ENCODE results near the gene PTPN20.
A peak's percentile ranks its signal among the peaks of the same experiment; 100 is the strongest.

The PTPN20 gene

DNA sequence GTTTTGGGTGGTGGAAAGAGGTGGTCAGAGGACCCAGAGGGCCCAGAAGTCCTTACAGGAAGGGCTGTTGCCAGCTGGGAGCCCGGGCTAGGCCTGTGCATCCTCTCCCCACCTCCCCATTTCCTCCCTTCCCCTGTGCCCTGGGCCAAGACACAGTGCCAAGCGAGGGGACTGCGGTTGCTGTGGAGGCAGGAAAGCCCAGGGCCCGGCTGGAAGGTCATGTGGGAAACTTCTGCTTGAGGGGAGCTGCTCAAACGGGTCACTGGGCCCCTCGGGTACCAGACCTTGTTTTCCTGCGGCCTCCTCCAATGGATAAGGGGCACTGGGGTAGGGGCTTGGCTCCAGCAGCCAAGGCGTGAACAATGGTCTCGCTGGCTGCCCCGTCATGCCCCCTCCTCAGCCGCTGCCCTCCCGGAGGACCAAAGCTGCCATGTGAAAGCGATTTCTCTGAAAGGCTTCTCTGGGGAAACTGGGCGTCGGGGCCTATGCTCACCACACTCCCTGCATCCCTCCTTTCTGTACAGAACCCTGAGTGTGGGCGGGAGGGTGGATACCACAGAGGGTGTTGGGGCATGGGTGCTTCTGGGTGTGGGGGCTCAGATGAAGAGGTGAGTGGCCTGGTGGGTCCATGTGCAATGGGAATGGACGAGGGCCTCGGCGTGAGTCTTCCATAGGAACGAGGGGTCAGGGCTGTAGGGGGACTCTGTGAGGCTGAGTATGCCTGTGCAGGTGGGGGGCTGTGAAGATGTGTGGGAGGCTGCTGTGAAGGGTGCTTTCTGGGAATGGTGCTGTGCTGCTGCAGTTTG is 135.3 kb downstream of the PTPN20 start:
- TF ChIP-seq, protein P1, sequence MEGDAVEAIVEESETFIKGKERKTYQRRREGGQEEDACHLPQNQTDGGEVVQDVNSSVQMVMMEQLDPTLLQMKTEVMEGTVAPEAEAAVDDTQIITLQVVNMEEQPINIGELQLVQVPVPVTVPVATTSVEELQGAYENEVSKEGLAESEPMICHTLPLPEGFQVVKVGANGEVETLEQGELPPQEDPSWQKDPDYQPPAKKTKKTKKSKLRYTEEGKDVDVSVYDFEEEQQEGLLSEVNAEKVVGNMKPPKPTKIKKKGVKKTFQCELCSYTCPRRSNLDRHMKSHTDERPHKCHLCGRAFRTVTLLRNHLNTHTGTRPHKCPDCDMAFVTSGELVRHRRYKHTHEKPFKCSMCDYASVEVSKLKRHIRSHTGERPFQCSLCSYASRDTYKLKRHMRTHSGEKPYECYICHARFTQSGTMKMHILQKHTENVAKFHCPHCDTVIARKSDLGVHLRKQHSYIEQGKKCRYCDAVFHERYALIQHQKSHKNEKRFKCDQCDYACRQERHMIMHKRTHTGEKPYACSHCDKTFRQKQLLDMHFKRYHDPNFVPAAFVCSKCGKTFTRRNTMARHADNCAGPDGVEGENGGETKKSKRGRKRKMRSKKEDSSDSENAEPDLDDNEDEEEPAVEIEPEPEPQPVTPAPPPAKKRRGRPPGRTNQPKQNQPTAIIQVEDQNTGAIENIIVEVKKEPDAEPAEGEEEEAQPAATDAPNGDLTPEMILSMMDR (IDR thresholded peaks at IDR 0.05; ENCODE audit: insufficient read depth, missing control alignments), result no peak
- FAIRE-seq, result no peak
- DNase-seq (ENCODE audit: insufficient read length, low spot score), result no peak

DNA sequence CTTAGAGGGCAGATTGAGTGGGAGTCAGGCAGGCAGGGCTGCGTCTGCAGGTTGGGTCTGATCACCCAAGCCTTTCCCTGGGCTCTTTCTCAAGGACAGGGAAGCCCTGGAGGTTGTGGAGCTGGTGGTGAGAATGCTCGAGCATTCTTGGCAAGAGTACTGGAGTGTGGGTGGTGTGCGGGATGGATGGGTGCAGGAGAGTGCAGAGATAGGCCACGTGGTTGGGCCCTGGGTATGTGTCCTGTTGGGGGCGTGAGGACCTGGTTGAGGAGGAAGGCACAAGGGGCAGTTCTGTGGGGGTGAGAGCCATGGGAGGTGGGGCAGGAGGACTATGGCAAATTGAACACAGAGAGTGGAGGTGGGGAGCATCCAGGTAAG is 135.9 kb downstream of the PTPN20 start:
- DNase-seq (ENCODE audit: insufficient read length, low spot score) (no peak), FAIRE-seq (no peak)
- TF ChIP-seq, protein P1 (IDR thresholded peaks at IDR 0.05; ENCODE audit: insufficient read depth, missing control alignments), result no peak

DNA sequence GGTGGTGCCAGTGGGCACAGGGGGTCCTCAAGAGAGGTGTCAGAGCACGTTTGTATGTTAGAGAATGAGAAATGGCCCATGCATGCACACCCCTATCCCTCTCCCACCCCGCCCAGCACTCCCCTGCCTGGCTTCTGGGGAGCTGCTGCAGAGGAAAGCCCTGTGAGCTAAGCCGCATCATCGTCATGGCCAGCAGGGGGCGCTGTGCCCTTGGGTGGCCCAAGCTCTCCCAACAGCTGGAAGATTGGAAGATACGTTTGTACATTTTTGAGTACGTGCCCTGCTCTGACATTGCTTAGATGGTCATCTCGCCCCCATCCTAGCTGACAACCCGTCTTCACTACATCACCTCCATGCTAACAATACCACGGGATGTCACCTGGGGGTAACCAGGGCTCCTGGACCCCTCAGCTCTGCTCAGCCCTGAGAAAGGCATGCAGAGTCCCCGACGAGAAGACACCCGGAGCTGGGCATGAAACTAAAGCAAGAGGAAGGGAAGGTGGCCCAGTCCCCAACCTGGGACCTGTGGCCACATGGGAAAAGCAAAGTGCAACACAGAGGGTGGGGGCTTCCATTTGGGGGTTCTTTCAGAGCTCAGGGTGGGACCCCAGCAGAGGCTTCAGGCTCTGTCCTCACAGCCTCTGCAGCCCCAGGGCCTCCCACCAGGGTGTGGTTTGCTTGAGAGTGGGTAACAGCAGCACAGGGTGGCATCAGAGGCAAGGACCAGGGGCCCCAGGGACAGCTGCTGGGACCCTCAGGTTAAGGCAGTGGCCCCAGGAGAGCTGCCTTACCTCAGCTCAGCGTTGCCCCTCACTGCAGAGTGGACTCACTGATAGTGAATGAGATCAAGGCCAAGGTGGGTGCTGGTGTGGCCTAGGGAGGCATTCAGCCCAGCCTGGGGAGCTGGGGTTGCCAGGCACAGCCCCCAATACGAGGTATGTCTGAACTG is 136.6 kb downstream of the PTPN20 start:
- DNase-seq (ENCODE audit: insufficient read length, low spot score), result peak; percentile 75
- TF ChIP-seq, protein P1 (IDR thresholded peaks at IDR 0.05; ENCODE audit: insufficient read depth, missing control alignments), result peak; percentile 91
- FAIRE-seq, result no peak

DNA sequence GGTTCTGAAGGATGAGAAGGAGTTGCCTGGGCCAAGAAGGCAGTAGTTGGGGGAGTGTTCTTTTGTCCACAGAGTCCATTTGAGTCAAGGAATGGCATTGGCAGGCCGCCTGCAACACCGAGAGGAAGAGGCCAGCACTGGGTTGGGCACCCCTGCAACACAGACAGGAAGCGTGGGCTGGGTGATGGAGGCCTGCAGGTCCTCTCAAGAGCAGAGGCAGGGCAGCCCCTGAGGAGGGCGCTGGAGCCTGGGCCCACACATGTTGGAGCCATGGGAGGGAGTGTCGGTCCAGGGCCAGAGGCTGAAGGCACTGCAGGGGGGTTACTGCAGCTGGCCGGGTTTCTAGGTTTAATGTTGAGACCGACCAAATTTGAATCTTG is 137.3 kb downstream of the PTPN20 start:
- TF ChIP-seq, protein P1 (IDR thresholded peaks at IDR 0.05; ENCODE audit: insufficient read depth, missing control alignments), result no peak
- no peak for DNase-seq (ENCODE audit: insufficient read length, low spot score)
- FAIRE-seq, result no peak

DNA sequence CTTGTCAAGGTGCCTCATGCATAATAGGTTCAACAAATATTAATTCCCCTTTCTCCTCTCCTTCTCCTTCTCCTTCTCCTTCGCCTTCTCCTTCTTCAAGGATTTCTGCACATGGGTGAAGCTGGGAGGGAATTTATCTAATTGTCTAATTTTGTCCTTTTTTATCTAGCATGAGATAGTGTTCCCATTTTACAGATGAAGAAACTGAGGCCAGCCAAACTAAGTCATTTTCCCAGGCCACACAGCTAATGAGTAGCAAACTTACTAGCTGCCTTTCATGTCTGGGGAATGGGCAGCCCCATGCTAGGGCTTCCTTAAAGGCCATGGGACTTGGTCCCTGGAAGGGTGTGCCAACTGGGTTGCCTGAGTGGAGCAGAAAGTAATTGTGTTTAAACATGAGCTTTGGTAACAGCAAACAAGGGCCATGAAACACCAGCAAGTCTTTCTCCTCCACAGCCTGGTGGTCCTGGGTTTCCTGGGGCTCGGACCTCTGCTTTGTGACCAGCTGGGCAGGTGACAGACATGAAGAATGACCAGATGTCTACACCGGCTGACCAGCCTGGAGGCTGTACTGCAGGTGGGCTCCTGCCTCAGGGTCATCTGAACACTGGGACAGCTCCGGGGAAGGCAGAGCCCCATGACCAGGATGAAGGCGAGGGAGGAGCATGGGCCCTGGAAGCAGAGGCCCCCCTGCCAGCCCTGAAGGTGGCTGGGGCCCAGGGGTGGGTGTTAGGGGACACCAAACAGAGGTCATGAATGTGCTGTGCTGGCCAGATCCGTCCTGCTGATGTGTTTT is 138.0 kb downstream of the PTPN20 start:
- FAIRE-seq (no peak), DNase-seq (ENCODE audit: insufficient read length, low spot score) (no peak)

DNA sequence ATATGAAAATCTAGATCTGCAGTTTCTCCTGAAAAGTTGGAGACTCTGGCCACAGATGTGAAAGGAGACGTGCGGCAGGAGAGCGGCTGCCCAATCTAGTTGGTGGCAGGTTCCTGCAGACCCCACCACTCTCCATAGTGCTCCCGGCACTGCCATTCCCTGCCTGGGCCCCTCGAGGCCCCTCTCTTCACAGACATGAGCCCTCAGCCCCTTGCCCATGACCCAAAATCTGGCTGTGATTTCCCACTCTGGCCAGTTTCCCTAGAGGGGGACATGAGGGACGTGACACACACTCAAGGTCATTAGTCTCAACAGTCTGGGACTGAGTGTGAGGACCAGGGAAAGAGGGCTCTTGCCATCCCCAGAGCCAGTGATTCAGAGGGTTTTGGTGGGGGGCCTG is 138.7 kb downstream of the PTPN20 start:
- no peak for DNase-seq (ENCODE audit: insufficient read length, low spot score)
- TF ChIP-seq, protein P1 (IDR thresholded peaks at IDR 0.05; ENCODE audit: insufficient read depth, missing control alignments), result no peak
- FAIRE-seq, result no peak

More for the DNA sequence above, 138.0 kb downstream of the PTPN20 start:
- TF ChIP-seq, protein P1 (IDR thresholded peaks at IDR 0.05; ENCODE audit: insufficient read depth, missing control alignments), result no peak
